IMR-90 (cell line): ENCODE data around the gene TNFRSF1B. TPM values are rescaled to one million over a fixed set of nuclear protein-coding genes. Genes with fewer than 3 reads are reported as not detected.

ENCODE experiments used
- ATAC-seq: fragments of 200-7000 bp; cut with Tn5 transposase; 2 replicates; pipeline ENCODE4 v1.9.1; 2020; ENCODE audit warnings: low read depth, mild to moderate bottlenecking, moderate library complexity
- BruUV-seq: library from RNA; stranded (reverse); fragments of 400-500 nt; replicated peaks from 2 replicates; lab custom pipeline; 2021; lab: Mats Ljungman, UMichigan
- CTCF ChIA-PET: fragments of 300-600 bp; formaldehyde crosslinking; extraction: SDS; loops from one replicate; lab custom pipeline; 2021; ENCODE audit warnings: antibody characterized with exemption; lab: Yijun Ruan, JAX
- POLR2A ChIA-PET: fragments of 300-600 bp; sonication (Branson Sonifier 250); formaldehyde crosslinking; loops from one replicate; lab custom pipeline; 2022; ENCODE audit warnings: antibody characterized with exemption; ENCODE audit not compliant: unreplicated experiment; lab: Charles Lee
- DNase-seq: peaks from one replicate; pipeline ENCODE4 v3.0.0; 2013
- H2AFZ ChIP-seq: replicated peaks from 2 replicates; pipeline ENCODE3; 2013; ENCODE audit warnings: low read length, mild to moderate bottlenecking; ENCODE audit not compliant: poor library complexity
- H2AK5ac ChIP-seq: 2 replicates; pipeline ENCODE4 v1.6.1; 2013; ENCODE audit warnings: low read depth, low read length, inconsistent platforms
- H2AK9ac ChIP-seq: replicated peaks from 2 replicates; pipeline ENCODE3; 2013; ENCODE audit warnings: mild to moderate bottlenecking, low read depth, low read length, moderate library complexity; ENCODE audit not compliant: poor library complexity
- H2BK120ac ChIP-seq: 2 replicates; pipeline ENCODE4 v1.6.1; 2013; ENCODE audit warnings: low read depth, low read length, inconsistent platforms
- H2BK15ac ChIP-seq: 3 replicates; pipeline ENCODE4 v1.6.1; 2013; ENCODE audit warnings: low read depth, low read length, inconsistent platforms
- H2BK20ac ChIP-seq: 2 replicates; pipeline ENCODE4 v1.6.1; 2013; ENCODE audit warnings: low read depth, mild to moderate bottlenecking, inconsistent platforms, low read length, moderate library complexity
- H2BK5ac ChIP-seq: 2 replicates; pipeline ENCODE4 v1.6.1; 2013; ENCODE audit warnings: mild to moderate bottlenecking, low read depth, low read length, inconsistent platforms; ENCODE audit not compliant: poor library complexity, severe bottlenecking
- H3K14ac ChIP-seq: replicated peaks from 2 replicates; pipeline ENCODE4 v1.6.1; 2013; ENCODE audit warnings: low read depth, low read length, inconsistent platforms
- H3K18ac ChIP-seq: 2 replicates; pipeline ENCODE4 v1.6.1; 2013; ENCODE audit warnings: low read depth, low read length, control low read depth
- H3K23ac ChIP-seq: 2 replicates; pipeline ENCODE4 v1.6.1; 2013; ENCODE audit warnings: low read depth, low read length, inconsistent platforms
- H3K27ac ChIP-seq: 2 replicates; pipeline ENCODE4 v1.5.1; 2013; ENCODE audit warnings: mild to moderate bottlenecking, control low read depth, low read length; ENCODE audit not compliant: insufficient read depth
- H3K27me3 ChIP-seq: 2 replicates; pipeline ENCODE4 v1.6.1; 2013; ENCODE audit warnings: low read length; ENCODE audit not compliant: control insufficient read depth, insufficient read depth
- H3K36me3 ChIP-seq: 2 replicates; pipeline ENCODE4 v1.6.1; 2013; ENCODE audit warnings: low read length, mixed read lengths; ENCODE audit not compliant: control insufficient read depth, insufficient read depth
- H3K4ac ChIP-seq: 2 replicates; pipeline ENCODE4 v1.6.1; 2013; ENCODE audit warnings: low read depth, low read length, inconsistent platforms
- H3K4me1 ChIP-seq: 2 replicates; pipeline ENCODE4 v1.6.1; 2013; ENCODE audit warnings: low read length, mixed read lengths; ENCODE audit not compliant: control insufficient read depth, insufficient read depth
- H3K4me2 ChIP-seq: 2 replicates; pipeline ENCODE4 v1.6.1; 2013; ENCODE audit warnings: low read depth, mild to moderate bottlenecking, control low read depth, low read length, moderate library complexity
- H3K4me3 ChIP-seq: 2 replicates; pipeline ENCODE4 v1.5.1; 2013; ENCODE audit warnings: low read depth, mild to moderate bottlenecking, control low read depth, low read length, moderate library complexity; ENCODE audit not compliant: insufficient read depth
- H3K56ac ChIP-seq: 2 replicates; pipeline ENCODE4 v1.6.1; 2013; ENCODE audit warnings: low read length, inconsistent platforms; ENCODE audit not compliant: insufficient read depth; ENCODE audit errors: extremely low read depth
- H3K79me1 ChIP-seq, 2 experiments: 2 replicates each; pipeline ENCODE4 v1.6.1; 2013; ENCODE audit warnings: low read length in 2 of 2, inconsistent platforms in 1 of 2, low read depth in 1 of 2
- H3K9ac ChIP-seq: 2 replicates; pipeline ENCODE4 v1.6.1; 2013; ENCODE audit warnings: low read depth, low read length, control low read depth
- H3K9me1 ChIP-seq: 2 replicates; pipeline ENCODE4 v1.6.1; 2013; ENCODE audit warnings: low read length, inconsistent platforms; ENCODE audit not compliant: insufficient read depth
- H3K9me3 ChIP-seq: 2 replicates; pipeline ENCODE4 v1.6.1; 2013; ENCODE audit warnings: low read length; ENCODE audit not compliant: control insufficient read depth, insufficient read depth
- H4K20me1 ChIP-seq: 2 replicates; pipeline ENCODE4 v1.6.1; 2013; ENCODE audit warnings: low read length, inconsistent platforms; ENCODE audit not compliant: insufficient read depth
- H4K5ac ChIP-seq: 2 replicates; pipeline ENCODE4 v1.6.1; 2013; ENCODE audit warnings: mild to moderate bottlenecking, low read depth, low read length, control low read depth
- H4K8ac ChIP-seq, 2 experiments: 2 replicates each; pipeline ENCODE4 v1.6.1; 2013; ENCODE audit warnings: low read depth in 2 of 2, low read length in 2 of 2, control low read depth in 1 of 2, inconsistent platforms in 1 of 2
- H4K91ac ChIP-seq: 2 replicates; pipeline ENCODE4 v1.6.1; 2013; ENCODE audit warnings: low read depth, low read length, inconsistent platforms; ENCODE audit not compliant: insufficient read depth
- BHLHE40 ChIP-seq: fragments of 150-350 bp; IDR thresholded peaks from 2 replicates; pipeline ENCODE4 v1.6.1; 2016; ENCODE audit warnings: mild to moderate bottlenecking, low read depth, low read length
- CEBPB ChIP-seq: IDR thresholded peaks from 2 replicates; pipeline ENCODE4 v1.6.1; 2012; ENCODE audit warnings: low read depth, low read length, improper control_type of control experiment
- CHD1 ChIP-seq: IDR thresholded peaks from 2 replicates; pipeline ENCODE4 v1.6.1; 2012; ENCODE audit warnings: low read depth, low read length, improper control_type of control experiment
- CTCF ChIP-seq: conservative IDR thresholded peaks from 2 replicates; pipeline ENCODE4 v1.5.1; 2012; ENCODE audit warnings: mild to moderate bottlenecking, low read depth, low read length, improper control_type of control experiment
- ELK1 ChIP-seq: fragments of 150-350 bp; IDR thresholded peaks from 2 replicates; pipeline ENCODE4 v1.6.1; 2016; ENCODE audit warnings: low read depth, mild to moderate bottlenecking, low read length, moderate library complexity, borderline replicate concordance
- FOS ChIP-seq: fragments of 150-350 bp; IDR thresholded peaks from 2 replicates; pipeline ENCODE4 v1.6.1; 2016; ENCODE audit warnings: low read depth, low read length
- MAFK ChIP-seq: IDR thresholded peaks from 2 replicates; pipeline ENCODE4 v1.6.1; 2012; ENCODE audit warnings: low read depth, low read length, improper control_type of control experiment
- MXI1 ChIP-seq: IDR thresholded peaks from 2 replicates; pipeline ENCODE4 v1.6.1; 2012; ENCODE audit warnings: low read depth, mild to moderate bottlenecking, low read length, moderate library complexity, borderline replicate concordance
- NFE2L2 ChIP-seq: fragments of 150-350 bp; IDR thresholded peaks from 2 replicates; pipeline ENCODE4 v1.6.1; 2016; ENCODE audit warnings: low read depth, mild to moderate bottlenecking, low read length
- POLR2A ChIP-seq: IDR thresholded peaks from 2 replicates; pipeline ENCODE4 v1.6.1; 2012; ENCODE audit warnings: mild to moderate bottlenecking, low read depth, low read length
- RAD21 ChIP-seq: IDR thresholded peaks from 2 replicates; pipeline ENCODE4 v1.6.1; 2012; ENCODE audit warnings: low read length, improper control_type of control experiment
- RCOR1 ChIP-seq: IDR thresholded peaks from 2 replicates; pipeline ENCODE4 v1.6.1; 2012; ENCODE audit warnings: mild to moderate bottlenecking, low read length, improper control_type of control experiment; ENCODE audit not compliant: insufficient replicate concordance
- RFX5 ChIP-seq: IDR thresholded peaks from 2 replicates; pipeline ENCODE4 v1.8.0; 2012; ENCODE audit warnings: low read depth, mild to moderate bottlenecking, low read length, moderate library complexity
- SMC3 ChIP-seq: fragments of 150-350 bp; IDR thresholded peaks from 2 replicates; pipeline ENCODE4 v1.6.1; 2016; ENCODE audit warnings: low read depth, mild to moderate bottlenecking, antibody characterized with exemption, low read length, moderate library complexity
- WGBS, 2 experiments: methylation state at CpG; one replicate each; pipeline versions ENCODE4 v1.1.5 to v1.1.7; 2013; ENCODE audit warnings: missing lambda C conversion rate in 2 of 2; ENCODE audit not compliant: insufficient read length in 1 of 2; ENCODE audit errors: extremely low coverage in 2 of 2; 5-methylcytosine and 5-hydroxymethylcytosine counted together
- dilution Hi-C: fragments of 300-500 bp; cut with HindIII; formaldehyde crosslinking; loops from one replicate; pipeline ENCODE4 v1.14.3; 2018; ENCODE audit warnings: low sequenced_read_pairs; ENCODE audit not compliant: unreplicated experiment
- in situ Hi-C: fragments of 300-500 bp; cut with MboI; formaldehyde crosslinking; loops from 3 replicates; pipeline ENCODE4 v1.14.3; 2019; ENCODE audit warnings: low sequenced_read_pairs, inconsistent platforms, mixed read lengths
- intact Hi-C: fragments of 100-400 bp; cut with micrococcal nuclease; formaldehyde crosslinking; loops from 2 replicates; pipeline ENCODE4 v1.10.0; 2022
- polyA plus RNA-seq, 3 experiments: library from polyadenylated mRNA; depleted of rRNA; stranded (reverse); fragments of >200 nt; gene quantifications; 2 replicates each; pipeline ENCODE4 v1.2.3, GENCODE V29; 2012; ENCODE audit warnings: low replicate concordance in 1 of 3
- total RNA-seq: library from RNA; depleted of rRNA; stranded (reverse); fragments of >200 nt; gene quantifications from 2 replicates; pipeline ENCODE4 v1.2.3, GENCODE V29; 2012
- TF ChIP-seq, protein P1 (sequence below): fragments of 150-350 bp; IDR thresholded peaks from 2 replicates; pipeline ENCODE4 v1.6.1; 2017; ENCODE audit warnings: mild to moderate bottlenecking, antibody characterized with exemption, low read length, low read depth

TNFRSF1B gene
- total and polyA plus RNA-seq, 2 of the 4 experiments (the other 2 are of a cell fraction): 4.3 to 8.9 TPM

DNA sequence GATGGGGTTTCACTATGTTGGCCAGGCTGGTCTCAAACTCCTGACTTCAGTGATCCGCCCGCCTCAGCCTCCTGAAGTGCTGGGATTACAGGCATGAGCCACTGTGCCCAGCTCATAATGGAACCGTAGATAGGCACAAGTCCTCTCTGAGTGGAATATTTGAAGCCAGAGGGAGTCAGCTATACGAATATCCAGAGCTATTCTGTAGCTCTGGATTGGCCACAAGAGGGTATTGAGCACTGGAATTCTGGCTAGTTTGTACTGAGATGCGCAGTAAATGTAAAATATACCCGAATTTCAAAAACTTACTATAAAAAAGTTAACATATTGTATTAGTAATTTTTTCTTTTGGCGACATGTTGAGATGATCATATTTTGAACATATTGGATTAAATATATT is 62.2 kb downstream of the TNFRSF1B start:
- H3K79me1 ChIP-seq: peaks cover 4 to 28% of the 10 kb centered on the region in 2 experiments; a peak in 3 of 4 replicates
- H3K4me3 ChIP-seq: no peak overlapping the region
- no peak overlapping the region for H2AK9ac ChIP-seq
- no peak overlapping the region for H2AK5ac ChIP-seq
- ATAC-seq (no peak), DNase-seq (no peak)
- H3K4me1 ChIP-seq: peaks cover 3% of the 10 kb centered on the region
- H3K9me3 ChIP-seq: no peaks in the 10 kb centered on the region
- H2BK20ac ChIP-seq: no peak overlapping the region
- ChIA-PET POLR2A (no interaction called here), CTCF (interaction anchor here (0.7 to 1.0 kb wide), 2 partner anchors 10 to 104 kb away, joined by 4 to 7 read pairs; no protein-coding TSS in a partner anchor)
- no TSS peak for BruUV-seq
- no peaks in the 10 kb centered on the region; the same call in 1 of the 2 replicates for H3K27me3 ChIP-seq
- dilution Hi-C loops: no loop called here
- H2BK5ac ChIP-seq: no peak overlapping the region
- H3K9ac ChIP-seq: no peak overlapping the region
- no peak overlapping the region for H3K18ac ChIP-seq
- H3K9me1 ChIP-seq: peaks cover 4% of the 10 kb centered on the region; the same call in 1 of the 2 replicates
- H3K14ac ChIP-seq: no peak overlapping the region
- no peaks in the 10 kb centered on the region for H3K36me3 ChIP-seq
- H2AFZ ChIP-seq: no peak overlapping the region
- H3K4ac ChIP-seq: no peak overlapping the region
- TF ChIP-seq BHLHE40: no peak
- TF ChIP-seq MXI1: no peak
- no peak for TF ChIP-seq CEBPB
- TF ChIP-seq MAFK: no peak
- TF ChIP-seq CHD1: no peak
- TF ChIP-seq ELK1: no peak
- TF ChIP-seq, protein P1, sequence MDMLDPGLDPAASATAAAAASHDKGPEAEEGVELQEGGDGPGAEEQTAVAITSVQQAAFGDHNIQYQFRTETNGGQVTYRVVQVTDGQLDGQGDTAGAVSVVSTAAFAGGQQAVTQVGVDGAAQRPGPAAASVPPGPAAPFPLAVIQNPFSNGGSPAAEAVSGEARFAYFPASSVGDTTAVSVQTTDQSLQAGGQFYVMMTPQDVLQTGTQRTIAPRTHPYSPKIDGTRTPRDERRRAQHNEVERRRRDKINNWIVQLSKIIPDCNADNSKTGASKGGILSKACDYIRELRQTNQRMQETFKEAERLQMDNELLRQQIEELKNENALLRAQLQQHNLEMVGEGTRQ: no peak
- TF ChIP-seq RAD21: no peak
- TF ChIP-seq SMC3: no peak
- TF ChIP-seq NFE2L2: no peak
- TF ChIP-seq FOS: no peak
- no peak for TF ChIP-seq RCOR1
- TF ChIP-seq CTCF: no peak
- no peak for TF ChIP-seq POLR2A
- no peak for TF ChIP-seq RFX5
- H3K23ac ChIP-seq: no peak overlapping the region
- WGBS, 2 experiments: no CpG with 5 or more reads among the region's 7 CpGs
- in situ Hi-C loops: no loop called here
- no peak overlapping the region for H2BK120ac ChIP-seq
- no peak overlapping the region for H4K8ac ChIP-seq
- H4K5ac ChIP-seq: no peak overlapping the region
- intact Hi-C loops: no loop called here
- no peak overlapping the region for H3K27ac ChIP-seq
- no peak overlapping the region for H4K91ac ChIP-seq
- H3K56ac ChIP-seq: no peak overlapping the region
- H4K20me1 ChIP-seq: peaks cover 20% of the 10 kb centered on the region; the same call in 1 of the 2 replicates
- H2BK15ac ChIP-seq: no peak overlapping the region
- no peak overlapping the region for H3K4me2 ChIP-seq
